ENCODE results near the gene KRTAP10-4. TPM values are rescaled to one million over a fixed set of nuclear protein-coding genes. Genes with fewer than 3 reads are reported as not detected.

Gene KRTAP10-4
- total and polyA plus RNA-seq, 2 donors (not counting 3 experiments of a cell fraction or from before 2014, with no cell fraction given) = not detected

DNA sequence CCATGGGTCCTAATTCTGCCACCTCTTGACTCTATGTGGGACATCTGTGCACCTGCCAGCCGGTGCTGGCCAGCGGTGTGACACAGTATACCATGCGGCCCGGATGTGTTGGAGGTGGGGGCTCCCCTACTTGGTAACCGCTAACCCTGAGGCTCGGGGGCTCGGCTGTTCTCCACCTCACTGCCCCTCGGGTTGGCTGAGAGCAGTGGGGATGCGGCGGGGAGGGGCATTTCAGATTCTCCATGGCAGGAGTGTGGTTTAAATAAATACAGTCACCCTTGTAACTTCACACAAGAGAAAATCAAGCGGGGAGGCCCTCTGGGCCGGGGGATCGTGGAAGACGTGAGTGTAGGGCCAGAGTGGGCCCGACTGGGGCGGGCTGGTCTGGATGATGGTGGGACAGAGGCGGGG is 44.5 kb upstream of the KRTAP10-4 start:
- FAIRE-seq (no peak), DNase-seq (ENCODE audit: low read depth, low spot score) (no peak)
- H4K20me1 ChIP-seq (replicated peaks; ENCODE audit: control insufficient read depth, extremely low read depth, insufficient read depth, low read length) = no peaks in the 10 kb centered on the region
- H3K4me2 ChIP-seq (ENCODE audit: insufficient read depth, low read length) = no peak overlapping the region
- no peak overlapping the region for H3K9ac ChIP-seq (replicated peaks; ENCODE audit: extremely low read depth, insufficient read depth, low read length)
- intact Hi-C loops (cut with micrococcal nuclease) = no loop called here
- H2AFZ ChIP-seq (ENCODE audit: low read depth, low read length) = no peak overlapping the region
- no peaks in the 10 kb centered on the region for H3K9me1 ChIP-seq (replicated peaks; ENCODE audit: control insufficient read depth, extremely low read depth, insufficient read depth, low read length)
- no peaks in the 10 kb centered on the region for H3K36me3 ChIP-seq (ENCODE audit: control insufficient read depth in 2 of 2, extremely low read depth in 1 of 2, insufficient read depth in 2 of 2, low read length in 2 of 2)
- no peaks in the 10 kb centered on the region for H3K9me3 ChIP-seq (replicated peaks; ENCODE audit: control insufficient read depth, insufficient read depth, low read length)
- no peak for TF ChIP-seq GATA2 (IDR thresholded peaks at IDR 0.05; ENCODE audit: insufficient read depth, insufficient read length, low read depth, low read length)
- no peak for TF ChIP-seq POLR2A (IDR thresholded peaks at IDR 0.05; ENCODE audit: low read depth, low read length)
- no peak for TF ChIP-seq MYC (IDR thresholded peaks at IDR 0.05; ENCODE audit: low read depth, low read length)
- no peak for TF ChIP-seq POLR2AphosphoS5 (IDR thresholded peaks at IDR 0.05; ENCODE audit: insufficient read depth, low read depth, low read length)
- no peak for TF ChIP-seq JUN (IDR thresholded peaks at IDR 0.05; ENCODE audit: borderline replicate concordance, insufficient read depth, insufficient read length, low read depth)
- TF ChIP-seq EZH2 (IDR thresholded peaks at IDR 0.05; ENCODE audit: borderline replicate concordance, low read depth, low read length, severe bottlenecking) = no peak
- TF ChIP-seq, protein P1, sequence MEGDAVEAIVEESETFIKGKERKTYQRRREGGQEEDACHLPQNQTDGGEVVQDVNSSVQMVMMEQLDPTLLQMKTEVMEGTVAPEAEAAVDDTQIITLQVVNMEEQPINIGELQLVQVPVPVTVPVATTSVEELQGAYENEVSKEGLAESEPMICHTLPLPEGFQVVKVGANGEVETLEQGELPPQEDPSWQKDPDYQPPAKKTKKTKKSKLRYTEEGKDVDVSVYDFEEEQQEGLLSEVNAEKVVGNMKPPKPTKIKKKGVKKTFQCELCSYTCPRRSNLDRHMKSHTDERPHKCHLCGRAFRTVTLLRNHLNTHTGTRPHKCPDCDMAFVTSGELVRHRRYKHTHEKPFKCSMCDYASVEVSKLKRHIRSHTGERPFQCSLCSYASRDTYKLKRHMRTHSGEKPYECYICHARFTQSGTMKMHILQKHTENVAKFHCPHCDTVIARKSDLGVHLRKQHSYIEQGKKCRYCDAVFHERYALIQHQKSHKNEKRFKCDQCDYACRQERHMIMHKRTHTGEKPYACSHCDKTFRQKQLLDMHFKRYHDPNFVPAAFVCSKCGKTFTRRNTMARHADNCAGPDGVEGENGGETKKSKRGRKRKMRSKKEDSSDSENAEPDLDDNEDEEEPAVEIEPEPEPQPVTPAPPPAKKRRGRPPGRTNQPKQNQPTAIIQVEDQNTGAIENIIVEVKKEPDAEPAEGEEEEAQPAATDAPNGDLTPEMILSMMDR (IDR thresholded peaks at IDR 0.05; ENCODE audit: extremely low read depth in 1 of 2, insufficient read depth in 1 of 2, low read depth in 1 of 2, low read length in 2 of 2) = no peak
- no peak for TF ChIP-seq MAX (IDR thresholded peaks at IDR 0.05; ENCODE audit: insufficient read depth, insufficient read length)
- TF ChIP-seq FOS (IDR thresholded peaks at IDR 0.05; ENCODE audit: borderline replicate concordance, insufficient read depth, low read length) = no peak
- no peaks in the 10 kb centered on the region for H3K79me2 ChIP-seq (ENCODE audit: control insufficient read depth, insufficient read depth, low read length)
- BruUV-seq (replicated peaks) = no TSS peak
- POLR2A ChIA-PET = no interaction called here
- H3K4me3 ChIP-seq (replicated peaks in 1 of 3; ENCODE audit: insufficient read depth in 1 of 3, low read depth in 1 of 3, low read length in 3 of 3) = no peak overlapping the region
- dilution Hi-C loops (cut with MboI; ENCODE audit: extremely low pct_ligation_motif_present, low sequenced_read_pairs) = no loop called here
- no peaks in the 10 kb centered on the region for H3K27me3 ChIP-seq (ENCODE audit: control insufficient read depth in 2 of 2, insufficient read depth in 2 of 2, low read length in 2 of 2)
- no peak overlapping the region for H3K27ac ChIP-seq (ENCODE audit: insufficient read depth, low read depth, low read length)
- CTCF ChIA-PET = no interaction called here
- H3K4me1 ChIP-seq (ENCODE audit: control insufficient read depth, extremely low read depth, insufficient read depth, low read length) = no peaks in the 10 kb centered on the region

All from endothelial cell of umbilical vein (primary cell).